GM10847 (cell line): ENCODE data around the gene ZNF30.

Experiments used
- POLR2A ChIP-seq: IDR thresholded peaks from 2 replicates; pipeline ENCODE4 v1.6.1; 2011; ENCODE audit not compliant: insufficient read length; ENCODE audit errors: extremely low read depth

Gene ZNF30

DNA sequence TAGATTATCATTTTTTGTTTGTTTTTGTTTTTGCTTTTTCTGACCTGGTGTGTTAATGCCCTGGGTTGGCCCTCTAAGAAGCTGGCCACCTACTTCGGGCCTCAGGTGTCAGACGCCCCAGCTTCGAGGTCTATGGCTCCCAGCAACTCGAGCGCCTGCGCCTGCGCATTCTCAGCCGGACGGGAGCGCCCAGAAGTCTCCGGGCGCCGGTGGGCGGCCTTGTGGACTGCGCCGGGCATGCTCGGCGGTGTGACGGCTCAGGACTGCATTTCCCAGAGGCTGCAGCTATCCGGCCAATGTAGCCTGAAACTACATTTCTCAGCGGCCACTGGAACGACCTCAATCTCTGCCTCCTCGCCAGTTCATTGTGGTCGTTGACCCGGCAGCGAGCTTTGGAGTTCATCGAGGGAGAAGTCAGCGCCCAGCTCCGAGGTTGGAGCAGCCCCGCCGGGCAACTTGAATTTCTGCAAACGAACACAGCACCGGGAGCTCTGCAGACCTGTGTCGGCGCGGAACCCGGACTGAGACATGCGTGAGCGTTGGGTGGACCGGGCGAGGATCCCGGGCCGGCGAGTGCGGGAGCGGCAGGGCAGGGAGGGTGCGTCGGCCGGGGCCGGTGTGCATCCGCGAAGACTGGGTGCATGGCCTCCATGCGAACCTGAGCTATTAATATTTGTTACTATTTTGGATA is at the start of gene ZNF30:
ZNF30 (plus strand) TSS at position 219 of the 691 bp plus-strand sequence. CDS start 3,045 bp downstream, outside the sequence.
- peak; percentile 53 for TF ChIP-seq POLR2A

DNA sequence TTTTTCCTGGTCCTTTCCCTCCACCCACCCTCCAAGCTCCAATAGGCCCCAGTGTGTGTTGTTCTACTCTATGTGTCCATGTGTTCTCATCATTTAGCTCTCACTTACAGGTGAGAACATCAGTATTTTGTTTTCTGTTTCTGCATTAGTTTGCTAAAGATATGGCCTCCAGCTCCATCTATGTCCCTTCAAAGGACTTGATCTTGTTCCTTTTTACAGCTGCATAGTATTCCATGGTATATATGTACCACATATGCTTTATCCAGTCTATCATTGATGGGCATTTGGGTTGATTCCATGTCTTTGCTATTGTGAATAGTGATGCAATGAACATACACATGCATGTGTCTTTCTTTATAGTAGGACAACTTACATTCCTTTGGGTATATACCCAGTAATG is 47.1 kb upstream of the ZNF30 start:
- TF ChIP-seq POLR2A = no peak

GRCh38 chr19:34880034-34880433 is 46.7 kb upstream of the ZNF30 start:
- TF ChIP-seq POLR2A = no peak

DNA sequence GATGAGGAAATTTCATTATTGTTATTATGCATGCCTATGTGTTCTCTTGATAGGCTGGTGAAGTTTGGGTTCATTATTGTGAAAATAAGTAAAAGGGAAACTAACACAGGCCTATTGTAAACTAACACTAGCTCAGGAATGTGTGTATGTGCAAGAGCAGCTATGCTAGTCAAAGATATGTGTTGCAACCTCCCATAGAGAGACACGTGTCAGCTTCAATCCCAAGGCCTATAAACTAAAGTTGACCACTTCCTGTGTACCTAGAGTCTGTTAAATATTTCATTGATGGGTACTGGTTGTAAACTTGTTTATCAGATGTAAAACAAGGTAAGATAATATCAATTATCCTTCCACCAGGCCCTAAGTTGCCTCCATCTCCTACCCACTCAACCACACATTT is 44.7 kb upstream of the ZNF30 start:
- TF ChIP-seq POLR2A = no peak

GRCh38 chr19:34888091-34888490 is 38.6 kb upstream of the ZNF30 start:
- no peak for TF ChIP-seq POLR2A

GRCh38 chr19:34900245-34900644 is 26.5 kb upstream of the ZNF30 start:
- TF ChIP-seq POLR2A = no peak

- TF ChIP-seq POLR2A = no peak
Observed at GRCh38 chr19:34904664-34905527, 21.8 kb upstream of the ZNF30 start.

- no peak for TF ChIP-seq POLR2A
Observed at GRCh38 chr19:34910770-34911169, 15.9 kb upstream of the ZNF30 start.

DNA sequence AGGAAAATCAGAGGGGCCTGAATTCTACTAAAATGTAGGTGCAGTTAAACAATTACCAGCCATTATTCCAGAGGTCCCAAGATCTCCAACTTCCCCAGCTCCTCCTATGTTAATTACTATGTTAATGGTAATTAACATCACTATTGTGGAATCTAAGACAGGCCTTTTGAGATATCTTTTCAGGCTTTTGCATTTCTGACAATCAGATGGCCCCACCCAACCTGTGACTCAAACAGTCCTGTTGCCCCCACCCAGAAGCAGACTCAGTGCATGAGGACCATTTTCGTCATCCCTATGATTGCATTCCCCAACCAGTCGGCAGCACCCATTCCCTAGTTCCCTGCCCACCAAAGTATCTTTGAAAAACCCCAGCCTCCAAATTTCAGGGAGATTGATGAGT is 8.5 kb upstream of the ZNF30 start:
- TF ChIP-seq POLR2A = no peak

DNA sequence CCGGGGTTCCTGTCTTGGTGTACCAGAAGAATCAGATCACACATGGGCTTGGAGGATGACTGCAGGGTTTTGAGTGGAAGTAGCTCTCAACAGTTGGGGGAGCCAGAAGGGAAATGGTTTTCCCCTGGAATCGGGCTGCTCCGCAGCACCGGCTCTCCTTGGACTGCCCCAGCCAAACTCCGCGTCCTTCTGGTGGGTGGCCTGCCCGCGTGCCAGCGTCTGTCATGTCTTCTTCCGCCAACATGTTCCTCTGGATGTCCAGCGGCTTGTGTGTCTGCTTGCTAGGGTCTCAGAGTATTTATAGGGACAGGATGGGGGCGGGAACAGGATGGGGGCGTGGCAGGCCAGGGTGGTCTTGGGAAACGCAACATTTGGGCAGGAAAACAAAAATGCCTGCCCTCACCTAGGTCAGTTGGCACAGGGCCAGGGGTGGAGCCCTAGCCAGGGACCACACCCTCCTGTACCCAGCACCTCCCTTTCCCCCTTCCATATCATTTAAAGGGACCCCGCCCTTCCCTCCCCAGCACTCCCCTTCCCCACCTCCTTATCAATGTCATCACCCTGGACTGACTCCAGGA is 1.3 kb upstream of the ZNF30 start:
- no peak for TF ChIP-seq POLR2A

DNA sequence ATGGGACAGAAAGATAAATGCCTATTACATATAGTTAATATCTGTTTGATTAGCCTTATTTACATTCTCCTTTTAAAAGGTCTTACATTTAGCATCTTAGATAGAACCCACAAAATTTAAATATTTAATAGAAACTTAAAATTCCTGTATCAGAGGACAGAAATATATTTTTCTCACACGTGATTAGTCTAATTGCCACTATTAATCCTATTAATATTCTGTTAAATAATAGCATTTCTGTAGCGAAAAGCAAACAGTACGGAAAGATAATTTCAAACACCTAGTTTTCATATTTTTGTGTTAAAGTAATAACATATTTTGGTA is 380 bp upstream of the ZNF30 start:
- no peak for TF ChIP-seq POLR2A

DNA sequence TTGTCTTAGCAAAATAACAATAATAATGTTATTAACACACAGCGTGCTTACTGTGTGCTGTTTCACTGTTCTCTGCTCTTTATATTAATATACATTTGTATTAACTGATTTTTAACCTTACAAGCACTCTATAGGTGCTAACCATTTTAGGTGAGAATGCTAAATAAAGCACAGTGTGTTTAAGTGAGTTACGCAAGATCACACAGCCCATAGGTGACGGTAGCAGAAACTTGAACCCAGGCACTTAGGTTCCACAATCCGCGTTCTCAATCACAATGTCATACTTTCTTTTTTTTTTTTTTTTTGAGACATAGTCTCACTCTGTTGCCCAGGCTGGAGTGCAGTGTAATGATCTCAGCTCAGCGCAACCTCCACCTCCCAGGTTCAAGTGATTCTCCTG is 5.8 kb downstream of the ZNF30 start:
- no peak for TF ChIP-seq POLR2A

DNA sequence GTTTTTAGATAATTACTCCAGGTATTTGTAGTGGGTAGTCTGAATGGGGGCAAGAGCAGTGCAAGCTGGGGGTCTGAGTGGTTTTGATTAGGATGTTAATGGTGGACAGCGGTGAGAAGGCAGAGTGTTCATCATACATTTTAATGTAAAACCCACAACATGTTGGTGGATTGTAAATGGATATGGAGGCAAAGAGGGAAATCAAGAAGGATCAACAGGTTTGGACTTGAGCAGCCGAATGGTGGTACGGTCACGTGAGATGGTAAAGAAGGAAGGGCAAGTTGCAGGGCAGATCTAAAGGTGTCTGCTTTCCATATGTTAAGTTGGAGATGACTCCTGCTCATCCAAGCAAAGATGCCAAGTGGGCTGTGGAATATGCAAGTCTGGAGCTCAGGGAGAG is 9.5 kb downstream of the ZNF30 start:
- no peak for TF ChIP-seq POLR2A

- no peak for TF ChIP-seq POLR2A
Observed at GRCh38 chr19:34938886-34939285, 12.2 kb downstream of the ZNF30 start.

GRCh38 chr19:34943861-34944573 is 17.3 kb downstream of the ZNF30 start:
- TF ChIP-seq POLR2A = no peak

GRCh38 chr19:34953092-34953491 is 26.4 kb downstream of the ZNF30 start:
- TF ChIP-seq POLR2A = no peak
